A549 treated with DMSO at 1 μM for 4 hours (cell line): ENCODE measurements around the gene SERPINE2. TPM values are rescaled to one million over a fixed set of nuclear protein-coding genes. Genes with fewer than 3 reads are reported as not detected.

Source experiments
- total RNA-seq: library from RNA; stranded (reverse); fragments of 200-300 nt; extraction: Qiagen RNA extraction; gene quantifications from 5 replicates; pipeline ENCODE4 v1.2.3, GENCODE V29; 2022; ENCODE audit warnings: low read depth

SERPINE2 gene
- total RNA-seq = 190 to 262 TPM (median 218 TPM) in 5 replicates

GRCh38 chr2:224039080-224039769 lies at the start of gene SERPINE2:
TSS of gene SERPINE2 (minus strand) at chr2:224039286. CDS start at chr2:224001900, 37,386 bp downstream.

DNA sequence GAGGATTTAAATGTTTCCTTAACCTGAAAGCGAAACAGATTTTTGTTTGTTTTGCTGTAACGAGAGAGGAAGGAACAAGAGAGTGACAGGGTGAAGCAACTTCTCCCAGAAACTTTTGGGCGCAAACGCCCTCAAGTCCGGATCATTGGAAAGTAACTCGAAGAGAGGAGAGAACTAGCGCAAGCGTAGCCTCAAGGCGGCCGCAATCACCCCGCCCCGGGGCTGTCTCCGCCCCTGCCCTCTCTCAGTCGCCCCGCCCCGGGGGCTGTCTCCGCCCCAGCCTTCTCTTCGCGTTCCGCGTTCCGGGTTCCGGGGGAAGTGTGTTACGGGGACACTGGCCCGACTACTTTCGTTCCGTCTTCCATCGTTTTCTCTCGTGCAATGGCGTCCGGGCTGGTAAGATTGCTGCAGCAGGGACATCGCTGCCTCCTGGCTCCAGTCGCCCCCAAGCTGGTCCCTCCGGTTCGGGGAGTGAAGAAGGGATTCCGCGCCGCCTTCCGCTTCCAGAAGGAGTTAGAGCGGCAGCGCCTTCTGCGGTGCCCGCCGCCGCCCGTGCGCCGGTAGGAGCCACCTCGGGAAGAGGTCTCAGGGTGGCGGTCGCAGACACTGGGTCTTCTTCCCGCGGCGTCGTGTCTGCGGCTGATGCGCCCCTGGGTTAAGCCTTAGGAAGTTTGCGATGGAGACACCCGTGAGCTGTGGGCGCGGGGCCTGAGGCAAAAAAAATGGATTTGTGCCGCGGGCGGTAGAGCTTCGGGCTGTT lies 81.8 kb downstream of the SERPINE2 start, which contains the start of gene MRPL44:
TSS of gene MRPL44 (plus strand) at position 372 of the 760 bp plus-strand sequence. CDS start at position 382, 10 bp downstream.

GRCh38 chr2:223944703-223945531 lies 94.2 kb downstream of the SERPINE2 start, which contains the start of gene WDFY1:
TSS of gene WDFY1 (minus strand) at chr2:223945335. CDS start at chr2:223945284, 51 bp downstream.

Other genes starting within 250 kb of the SERPINE2 start
- 23.7 to 33.6 TPM (median 31.4 TPM) in 5 replicates for gene AP1S3, start 201.7 kb downstream of the SERPINE2 start, total RNA-seq
- gene WDFY1, start 94.0 kb downstream of the SERPINE2 start, total RNA-seq = 32.6 to 45.4 TPM (median 40.4 TPM) in 5 replicates
- gene MRPL44, start 81.8 kb downstream of the SERPINE2 start, total RNA-seq = 47.0 to 51.9 TPM (median 49.4 TPM) in 5 replicates